Subcutaneous abdominal adipose tissue (tissue), 5 donors: ENCODE data around the gene CAPZB.

ENCODE experiments used
- H3K27ac ChIP-seq: one replicate; pipeline ENCODE4 v1.7.0; 2013; ENCODE audit warnings: low read depth, mild to moderate bottlenecking, inconsistent platforms, low read length, moderate library complexity
- H3K27me3 ChIP-seq, 5 donors: one replicate each; pipeline ENCODE4 v1.7.0; 2013; ENCODE audit warnings: low read length in 5 of 5, inconsistent platforms in 1 of 5; ENCODE audit not compliant: control insufficient read depth in 5 of 5, insufficient read depth in 4 of 5
- H3K36me3 ChIP-seq, 5 donors: one replicate each; pipeline ENCODE4 v1.7.0; 2013; ENCODE audit warnings: low read length in 5 of 5; ENCODE audit not compliant: control insufficient read depth in 5 of 5, insufficient read depth in 5 of 5
- H3K4me1 ChIP-seq, 5 donors: one replicate each; pipeline ENCODE4 v1.7.0; 2013; ENCODE audit warnings: low read length in 5 of 5, mild to moderate bottlenecking in 3 of 5, moderate library complexity in 1 of 5; ENCODE audit not compliant: control insufficient read depth in 5 of 5, insufficient read depth in 5 of 5
- H3K4me3 ChIP-seq, 5 donors: one replicate each; pipeline ENCODE4 v1.7.0; 2013; ENCODE audit warnings: low read length in 5 of 5, low read depth in 1 of 5
- H3K9ac ChIP-seq, 5 donors: one replicate each; pipeline ENCODE4 v1.7.0; 2013; ENCODE audit warnings: low read length in 5 of 5, mild to moderate bottlenecking in 4 of 5, moderate library complexity in 3 of 5
- H3K9me3 ChIP-seq, 5 donors: one replicate each; pipeline ENCODE4 v1.7.0; 2013; ENCODE audit warnings: low read length in 5 of 5; ENCODE audit not compliant: control insufficient read depth in 5 of 5
- donor health status: healthy.
- donor health status: healthy.
- donor health status: healthy.
- donor health status: healthy.
- donor health status: healthy.

The CAPZB gene

DNA sequence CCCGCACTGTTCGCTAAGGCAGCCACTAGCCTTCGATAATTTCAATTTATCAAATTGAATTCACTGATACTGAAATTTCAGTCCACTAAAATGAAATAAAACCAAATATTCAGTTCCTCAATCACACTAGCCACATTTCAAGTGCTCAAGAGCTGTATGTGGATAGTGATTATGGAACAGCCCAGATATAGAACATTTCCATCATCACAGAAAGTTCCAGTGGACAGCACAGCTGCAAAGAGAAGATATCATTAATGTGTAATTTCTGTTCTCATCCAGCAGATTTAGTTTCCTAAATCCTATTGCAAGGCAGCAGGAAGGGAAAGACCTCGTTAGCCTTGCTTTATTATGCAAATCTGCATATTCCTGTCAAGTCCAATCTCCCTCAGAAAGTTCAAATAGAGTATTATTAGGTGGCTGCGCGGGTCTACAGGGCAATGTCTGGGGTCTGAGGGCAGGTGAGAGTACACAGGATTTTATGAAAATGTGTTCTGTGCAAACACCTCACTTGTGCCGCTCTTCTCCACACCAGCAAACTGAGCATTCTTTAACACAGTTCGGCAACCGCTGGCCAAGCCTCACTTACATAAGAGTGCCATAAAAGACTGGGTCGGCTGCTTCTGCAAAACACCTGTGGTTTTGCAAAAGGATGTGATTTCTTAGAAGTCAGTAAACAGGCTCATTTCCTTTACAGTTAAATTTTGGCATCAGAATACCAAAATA lies 22.4 kb downstream of the CAPZB start:
- Histone ChIP-seq H3K36me3 (peaks cover 0 to 8% (median 3%) of the 10 kb centered on the region in 5 donors), H3K9me3 (no peaks in the 10 kb centered on the region), H3K4me1 (peaks cover 11 to 61% (median 51%) of the 10 kb centered on the region in 5 donors), H3K27me3 (no peaks in the 10 kb centered on the region), H3K9ac (no peak overlapping the region), H3K4me3 (no peak overlapping the region), H3K27ac (no peak overlapping the region)

DNA sequence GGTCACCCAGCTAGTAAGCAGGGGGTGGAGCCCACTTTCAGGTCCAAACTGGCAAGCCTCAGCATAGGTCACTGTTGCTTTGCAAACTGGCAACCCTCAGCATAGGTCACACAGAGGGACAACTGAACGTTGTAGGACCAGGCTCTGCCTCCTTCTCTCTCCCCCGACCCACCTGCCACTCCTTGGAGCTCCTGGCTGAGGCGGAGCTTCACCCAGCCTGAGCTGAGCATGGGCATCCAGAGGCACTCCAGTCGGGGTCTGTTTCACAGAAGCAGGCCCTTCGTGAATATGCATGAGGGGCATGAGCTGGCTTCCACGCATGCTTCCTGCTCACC lies 24.2 kb downstream of the CAPZB start:
- peaks cover 0 to 5% (median under 1%) of the 10 kb centered on the region in 5 donors for H3K36me3 ChIP-seq
- H3K27ac ChIP-seq: no peak overlapping the region
- H3K9ac ChIP-seq: no peak overlapping the region
- H3K4me1 ChIP-seq: peaks cover 12 to 62% (median 46%) of the 10 kb centered on the region in 5 donors
- no peak overlapping the region for H3K4me3 ChIP-seq
- no peaks in the 10 kb centered on the region for H3K9me3 ChIP-seq
- H3K27me3 ChIP-seq: no peaks in the 10 kb centered on the region

DNA sequence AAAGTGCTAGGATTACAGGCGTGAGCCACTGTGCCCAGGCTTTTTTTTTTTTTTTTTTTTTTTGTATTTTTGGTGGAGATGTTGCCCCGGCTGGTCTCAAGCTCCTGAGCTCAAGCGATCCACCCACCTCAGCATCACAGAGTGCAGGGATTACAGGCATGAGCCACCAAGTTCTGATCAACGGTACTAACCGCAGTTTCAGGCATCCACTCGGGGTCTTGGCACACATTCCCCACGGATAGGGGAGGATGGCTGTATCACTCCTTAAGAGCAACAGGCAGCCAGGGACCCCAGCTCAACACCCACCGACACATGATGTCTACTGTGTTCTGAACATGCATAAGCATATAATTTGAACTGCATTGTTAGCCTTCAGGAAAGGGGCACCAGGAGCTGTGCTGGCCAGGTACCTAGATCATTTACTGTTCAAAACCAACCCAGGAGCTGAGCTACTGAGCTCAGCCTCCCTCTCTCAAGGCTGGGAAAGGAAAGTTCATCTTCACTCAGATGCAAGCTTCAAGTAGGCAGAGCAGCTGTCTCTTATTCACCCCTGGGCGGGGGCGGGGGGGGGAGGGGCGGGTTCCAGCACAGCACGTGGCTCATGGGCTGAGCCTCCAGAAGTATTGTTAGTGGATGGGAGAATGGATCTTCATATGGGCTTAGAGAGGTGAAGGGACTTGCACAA lies 24.7 kb downstream of the CAPZB start:
- Histone ChIP-seq H3K27ac (no peak overlapping the region), H3K4me1 (peaks cover 8 to 60% (median 41%) of the 10 kb centered on the region in 5 donors), H3K27me3 (no peaks in the 10 kb centered on the region), H3K36me3 (no peaks in the 10 kb centered on the region), H3K9me3 (no peaks in the 10 kb centered on the region), H3K4me3 (no peak overlapping the region), H3K9ac (no peak overlapping the region)

DNA sequence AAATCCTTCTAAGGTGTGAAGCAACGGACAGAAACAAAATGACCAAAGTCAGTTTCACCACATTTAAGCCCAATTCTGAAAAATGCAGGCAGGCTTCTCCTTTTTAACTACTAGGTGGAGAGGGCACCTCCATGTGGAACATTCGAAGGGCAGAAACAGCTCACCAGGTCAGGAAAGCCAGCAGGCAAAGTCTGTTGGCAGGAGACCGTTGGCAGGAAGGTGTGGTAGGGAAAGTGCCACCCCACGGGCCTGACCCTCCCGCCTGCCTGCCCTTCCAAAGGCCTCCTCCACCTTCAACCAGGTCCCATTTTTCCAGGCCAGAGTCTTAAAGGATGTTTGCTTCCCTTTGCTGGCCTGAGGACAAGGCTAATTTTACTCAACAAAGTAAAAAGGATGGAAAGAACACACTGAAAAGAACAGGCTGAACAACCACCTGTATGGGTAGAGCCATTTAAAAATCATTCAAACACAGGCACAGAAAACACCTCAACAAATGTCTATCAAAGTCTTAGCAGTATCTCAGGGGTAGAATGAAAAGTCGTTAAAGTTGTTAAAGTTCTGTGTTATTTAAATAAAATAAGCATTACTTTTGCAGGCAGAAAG lies 26.4 kb downstream of the CAPZB start:
- Histone ChIP-seq H3K9me3 (no peaks in the 10 kb centered on the region), H3K4me3 (no peak overlapping the region), H3K9ac (no peak overlapping the region), H3K27me3 (no peaks in the 10 kb centered on the region), H3K4me1 (peaks cover 11 to 70% (median 48%) of the 10 kb centered on the region in 5 donors), H3K36me3 (no peaks in the 10 kb centered on the region), H3K27ac (no peak overlapping the region)

DNA sequence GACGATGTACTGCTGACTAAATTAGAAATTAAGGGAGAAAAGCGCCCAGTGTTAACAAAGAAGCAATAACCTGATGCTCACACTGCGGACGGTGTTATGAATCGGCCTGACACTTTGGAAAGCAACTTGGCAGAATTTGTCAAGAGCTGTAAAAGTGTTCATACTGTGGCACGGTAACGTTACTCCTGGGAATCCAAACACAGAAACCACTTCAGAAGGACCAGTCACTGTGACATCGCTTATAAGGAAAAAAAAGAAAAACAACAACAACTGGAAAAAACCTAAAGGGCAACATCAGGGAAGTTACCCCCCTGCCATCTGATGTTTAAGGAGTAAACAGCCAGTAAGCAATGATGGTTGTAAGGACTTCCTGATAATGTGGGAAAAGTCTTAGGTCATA lies 27.7 kb downstream of the CAPZB start:
- H3K9me3 ChIP-seq: no peaks in the 10 kb centered on the region
- H3K27me3 ChIP-seq: no peaks in the 10 kb centered on the region
- peaks cover 11 to 72% (median 52%) of the 10 kb centered on the region in 5 donors for H3K4me1 ChIP-seq
- no peak overlapping the region for H3K9ac ChIP-seq
- no peaks in the 10 kb centered on the region for H3K36me3 ChIP-seq
- no peak overlapping the region for H3K4me3 ChIP-seq
- H3K27ac ChIP-seq: no peak overlapping the region

DNA sequence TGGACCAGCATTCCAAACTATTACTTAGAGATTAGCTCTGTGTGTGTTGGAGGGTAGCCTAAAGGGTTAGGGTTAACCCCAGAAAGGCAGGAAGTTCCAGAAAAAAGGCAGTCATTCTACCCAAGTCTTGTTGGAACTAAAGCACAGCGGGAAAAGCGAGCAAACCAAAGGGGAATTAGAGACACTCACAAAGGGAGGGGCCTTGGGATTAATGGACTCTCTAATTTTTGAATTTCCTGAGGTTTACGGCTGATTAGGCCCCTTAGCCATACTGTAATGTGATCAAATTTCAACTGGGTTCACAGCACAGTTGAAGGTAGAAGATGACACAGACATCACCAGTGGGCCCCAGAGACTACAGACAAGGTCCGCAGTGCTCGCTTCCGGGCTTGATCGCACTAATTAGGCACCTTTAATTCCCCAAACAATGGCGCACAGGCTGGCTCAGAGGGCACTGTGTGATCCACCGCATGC lies 28.3 kb downstream of the CAPZB start:
- Histone ChIP-seq H3K27me3 (no peaks in the 10 kb centered on the region), H3K36me3 (no peaks in the 10 kb centered on the region), H3K4me1 (peaks cover 11 to 77% (median 57%) of the 10 kb centered on the region in 5 donors), H3K9ac (no peak overlapping the region), H3K27ac (no peak overlapping the region), H3K4me3 (no peak overlapping the region), H3K9me3 (no peaks in the 10 kb centered on the region)

DNA sequence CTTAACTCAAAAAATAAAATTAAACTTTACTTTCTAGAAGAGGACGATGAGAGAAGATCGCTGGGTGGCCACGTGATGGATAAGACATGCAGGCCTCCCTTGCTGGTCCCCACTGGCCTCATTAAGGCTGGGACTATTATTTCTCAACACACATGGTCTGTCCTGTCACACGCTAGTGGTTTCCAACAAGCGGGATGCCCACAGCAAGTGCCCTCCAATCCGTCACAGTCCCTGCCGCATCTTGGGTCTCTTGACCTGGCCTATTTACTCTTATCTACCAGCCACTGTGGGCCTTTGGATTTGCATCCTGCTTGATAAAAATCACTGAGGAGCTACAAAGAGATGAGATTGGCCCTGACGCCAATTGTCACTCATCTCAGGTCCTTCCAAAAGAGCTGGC lies 30.0 kb downstream of the CAPZB start:
- Histone ChIP-seq H3K9me3 (no peaks in the 10 kb centered on the region), H3K36me3 (no peaks in the 10 kb centered on the region), H3K4me3 (no peak overlapping the region), H3K27me3 (no peaks in the 10 kb centered on the region), H3K27ac (no peak overlapping the region), H3K4me1 (peaks cover 15 to 90% (median 74%) of the 10 kb centered on the region in 5 donors), H3K9ac (no peak overlapping the region)

DNA sequence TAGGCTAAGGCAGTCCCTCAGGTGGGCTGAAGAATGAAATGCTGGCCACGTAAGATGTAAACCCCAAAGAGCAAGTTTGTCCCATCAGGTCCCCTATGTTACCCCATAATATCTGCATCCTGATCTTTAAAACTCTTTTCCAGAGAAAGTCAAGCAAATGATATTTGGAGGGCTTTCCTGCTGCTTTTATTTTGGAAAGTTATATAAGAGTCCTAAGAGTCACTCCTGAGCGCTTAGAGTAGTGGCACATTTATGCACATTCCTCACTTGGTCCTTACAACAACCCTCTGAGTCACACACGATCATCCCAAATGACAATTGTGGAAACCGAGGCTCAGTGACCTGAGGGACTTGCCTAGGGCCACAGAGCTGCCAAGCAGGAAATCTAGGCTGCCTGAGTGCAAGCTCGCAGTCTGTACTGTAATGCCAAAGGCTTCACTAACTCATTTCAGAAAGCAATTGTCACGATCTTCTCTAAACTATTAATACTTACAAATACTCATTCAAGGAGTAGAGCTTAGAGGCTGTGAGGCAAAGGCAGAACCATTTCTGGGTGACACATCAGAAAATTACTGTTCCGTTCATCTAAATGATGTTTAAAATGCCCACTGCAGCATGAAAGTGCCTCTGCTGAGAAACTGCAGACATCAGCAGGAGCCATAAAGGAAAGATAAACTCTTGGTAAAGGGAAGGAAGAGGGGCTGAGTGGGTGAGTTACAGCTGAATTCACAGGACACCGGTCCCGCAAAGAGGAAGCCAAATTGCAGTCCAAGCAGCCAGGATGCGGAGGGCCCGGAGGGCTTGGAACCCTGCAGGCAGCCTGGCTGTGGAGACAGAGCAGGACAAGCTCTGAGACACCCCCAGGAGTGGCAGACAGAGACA lies 30.8 kb downstream of the CAPZB start:
- Histone ChIP-seq H3K27me3 (no peaks in the 10 kb centered on the region), H3K36me3 (no peaks in the 10 kb centered on the region), H3K9me3 (no peaks in the 10 kb centered on the region), H3K4me1 (peaks cover 15 to 95% (median 79%) of the 10 kb centered on the region in 5 donors), H3K9ac (no peak overlapping the region), H3K27ac (peak overlapping the region; percentile 19), H3K4me3 (no peak overlapping the region)

DNA sequence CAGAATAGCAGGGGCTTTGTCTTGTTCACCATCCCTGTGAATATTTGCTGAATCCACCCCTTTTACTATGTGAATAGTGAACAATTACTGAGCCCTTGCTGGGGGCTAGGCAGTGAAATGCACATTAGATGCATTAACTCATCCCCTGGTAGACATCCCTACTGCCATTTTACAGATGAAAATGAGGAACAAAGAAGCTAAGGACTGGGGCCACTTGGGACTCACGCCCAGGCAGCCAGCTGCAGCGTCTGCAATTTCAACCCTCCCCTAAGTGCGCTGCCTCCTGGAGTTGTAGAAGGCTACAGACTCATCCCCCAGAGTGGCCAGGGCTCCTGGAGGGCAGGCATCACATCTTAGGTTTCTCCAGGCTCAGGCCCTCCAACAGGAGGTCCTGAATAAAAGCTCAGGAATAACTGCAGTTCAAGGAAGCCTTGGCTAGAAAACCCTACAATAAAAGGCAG lies 31.6 kb downstream of the CAPZB start:
- no peaks in the 10 kb centered on the region for H3K36me3 ChIP-seq
- H3K9me3 ChIP-seq: no peaks in the 10 kb centered on the region
- H3K9ac ChIP-seq: no peak overlapping the region
- H3K27me3 ChIP-seq: no peaks in the 10 kb centered on the region
- H3K4me1 ChIP-seq: peaks cover 20 to 97% (median 82%) of the 10 kb centered on the region in 5 donors
- H3K4me3 ChIP-seq: no peak overlapping the region
- peak overlapping the region; percentile 19 for H3K27ac ChIP-seq
